Globus pallidus (tissue), 1 donor: Measurements from ENCODE around the gene RAB17.
A peak's percentile ranks its signal among the peaks of the same experiment; 100 is the strongest.
"Not testable (repeated sequence)": the region's sequence is repeated elsewhere in the genome, so short reads cannot be mapped to it uniquely, and the experiment has no call there.

ENCODE experiments used
- DNase-seq: peaks from one replicate; pipeline ENCODE4 v3.0.0-alpha.2; 2015; ENCODE audit warnings: low spot score

The RAB17 gene

GRCh38 chr2:237599465-237600110 lies 9.1 kb upstream of the RAB17 start:
- DNase-seq, result no peak

DNA sequence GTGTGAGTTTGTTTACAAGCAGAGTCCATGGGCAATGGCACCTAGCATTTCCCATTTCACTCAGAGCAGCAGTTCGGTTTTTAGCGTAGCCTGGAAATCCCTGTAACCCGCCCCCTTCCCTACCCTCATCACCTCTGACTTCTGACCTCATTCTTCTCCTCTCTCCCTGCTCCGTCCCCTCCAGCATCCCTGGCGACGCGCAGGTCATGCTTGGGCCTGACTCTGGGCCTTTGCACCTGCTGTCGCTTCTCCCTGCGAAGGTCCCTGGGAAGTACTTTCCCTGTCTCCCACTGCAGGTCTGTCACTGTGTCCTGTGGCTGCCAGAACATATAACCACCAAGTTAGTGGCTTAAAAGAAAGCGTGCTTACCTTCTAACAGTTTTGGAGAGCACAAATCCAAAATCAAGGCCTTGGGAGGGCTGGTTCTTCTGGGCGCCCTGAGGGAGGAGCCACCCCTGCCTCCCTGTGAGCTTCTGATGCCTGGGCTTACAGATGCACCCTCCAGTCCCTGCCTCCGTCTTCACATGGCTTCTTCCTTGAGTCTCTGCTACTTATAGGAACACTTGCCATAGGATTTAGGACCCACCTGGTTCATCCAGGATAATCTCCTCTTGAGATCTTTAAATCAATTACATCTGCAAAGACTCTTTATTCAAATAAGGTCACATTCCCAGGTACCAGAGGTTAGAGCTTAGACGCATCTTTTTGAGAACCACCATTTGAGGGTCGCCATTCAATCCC lies 8.1 kb upstream of the RAB17 start:
- no peak for DNase-seq

DNA sequence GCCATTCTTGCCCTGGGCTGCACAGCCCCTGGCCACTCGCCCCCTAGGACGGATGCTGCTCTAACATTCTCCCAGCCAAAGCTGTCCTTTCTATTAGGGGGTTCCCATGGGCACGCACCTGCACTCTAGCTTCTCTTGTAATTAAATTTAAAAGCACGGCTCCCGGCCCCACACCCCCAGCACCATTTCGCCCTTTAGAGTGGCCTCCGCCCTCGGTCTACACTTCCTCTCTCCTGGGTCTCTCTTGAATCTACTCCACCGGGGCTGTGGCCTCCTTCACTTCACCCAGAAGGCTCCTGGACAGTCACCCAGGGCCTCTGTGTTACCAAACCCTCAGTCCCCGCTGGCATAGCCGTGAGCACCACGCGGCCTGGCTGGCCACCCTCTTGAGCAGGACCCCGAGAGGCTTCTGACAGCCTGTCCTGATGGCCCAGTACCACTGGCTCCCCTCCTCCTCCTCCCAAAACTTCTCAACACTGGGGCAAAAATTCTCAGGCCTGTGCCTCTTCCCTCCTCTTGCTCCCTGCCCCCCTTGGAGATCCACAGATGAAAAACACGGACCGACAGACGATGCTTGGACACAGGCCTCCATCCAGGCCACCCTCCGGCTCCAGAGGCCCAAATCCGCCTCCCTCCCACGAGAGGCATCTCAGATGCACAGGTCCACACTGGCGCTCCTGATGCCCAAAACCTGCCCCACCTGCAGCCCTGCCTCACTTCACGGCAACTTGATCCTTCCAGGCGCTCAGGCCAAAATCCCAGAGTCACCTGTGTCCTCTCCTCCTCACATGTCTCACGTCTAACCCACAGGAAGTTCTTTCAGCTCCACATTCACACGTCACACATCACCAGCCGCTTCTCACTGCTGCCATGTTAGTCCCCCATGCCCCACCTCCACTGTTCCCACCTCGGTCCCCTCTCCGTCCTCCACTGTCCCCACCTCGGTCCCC lies 6.9 kb upstream of the RAB17 start:
- DNase-seq, result no peak

- DNase-seq, result no peak
These were observed 6.1 kb upstream of the RAB17 start for GRCh38 chr2:237596520-237597195.

DNA sequence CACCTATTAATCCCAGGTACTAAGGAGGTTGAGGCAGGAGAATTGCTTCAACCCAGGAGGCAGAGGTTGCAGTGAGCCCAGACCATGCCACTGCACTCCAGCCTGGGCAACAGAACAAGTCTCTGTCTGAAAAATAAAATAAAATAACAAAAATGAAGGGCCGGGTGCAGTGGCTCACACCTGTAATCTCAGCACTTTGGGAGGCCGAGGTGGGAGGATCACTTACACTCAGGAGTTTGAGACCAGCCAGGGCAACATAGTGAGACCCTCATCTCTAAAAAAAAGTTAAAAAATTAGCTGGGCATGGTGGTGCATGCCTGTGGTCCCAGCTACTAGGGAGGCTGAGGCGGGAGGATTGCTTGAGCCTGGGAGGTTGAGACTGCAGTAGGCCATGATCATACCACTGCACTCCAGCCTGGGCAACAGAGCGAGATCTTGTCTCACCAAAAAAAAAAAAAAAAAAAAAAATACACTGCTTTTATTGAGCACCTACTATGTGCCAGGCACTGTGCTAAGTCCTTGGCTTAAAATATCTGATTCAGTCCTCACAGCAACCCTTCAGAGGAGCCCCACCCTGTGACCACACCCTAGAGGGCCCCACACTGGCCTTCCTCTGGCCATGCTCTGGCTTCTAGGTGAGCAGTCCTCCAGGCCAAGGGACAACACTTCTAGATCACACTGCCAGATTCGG lies 5.4 kb upstream of the RAB17 start:
- DNase-seq, result not testable (repeated sequence)

- DNase-seq, result no peak
These were observed 4.0 kb upstream of the RAB17 start for GRCh38 chr2:237594514-237594871.

DNA sequence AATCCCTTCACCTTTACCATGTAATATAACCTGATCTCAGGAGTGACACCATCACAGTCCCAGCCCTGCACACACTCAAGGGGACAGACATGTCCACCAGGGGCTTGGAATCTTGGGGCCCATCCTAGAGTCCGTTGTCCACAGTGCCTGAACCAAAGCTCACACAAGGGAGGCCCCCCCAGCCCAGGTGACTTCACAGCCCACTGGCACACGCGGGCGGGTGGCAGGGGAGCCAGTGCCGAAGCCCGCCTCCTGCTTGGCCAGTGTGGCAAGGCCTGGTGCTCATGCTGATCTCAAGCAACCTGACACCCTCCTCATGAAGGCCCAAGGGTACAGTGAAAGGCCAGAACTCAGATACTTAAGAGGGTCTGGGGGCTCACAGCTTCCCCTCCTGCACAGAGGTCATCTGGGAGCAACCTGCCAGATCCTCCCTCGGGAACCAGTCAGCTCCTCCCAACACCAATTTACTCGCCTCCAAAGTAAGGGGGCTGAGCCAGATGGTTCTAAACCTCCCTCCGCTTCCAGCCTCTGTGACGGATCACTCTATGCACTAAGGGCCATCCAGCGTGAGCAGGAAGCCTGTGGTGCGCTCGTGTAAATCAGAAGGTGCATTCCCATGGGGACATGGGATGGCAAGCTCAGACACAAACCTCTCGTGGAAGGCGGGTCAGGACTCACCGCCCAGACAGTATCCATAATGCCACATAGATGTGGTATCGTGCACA lies 3.2 kb upstream of the RAB17 start:
- no peak for DNase-seq

DNA sequence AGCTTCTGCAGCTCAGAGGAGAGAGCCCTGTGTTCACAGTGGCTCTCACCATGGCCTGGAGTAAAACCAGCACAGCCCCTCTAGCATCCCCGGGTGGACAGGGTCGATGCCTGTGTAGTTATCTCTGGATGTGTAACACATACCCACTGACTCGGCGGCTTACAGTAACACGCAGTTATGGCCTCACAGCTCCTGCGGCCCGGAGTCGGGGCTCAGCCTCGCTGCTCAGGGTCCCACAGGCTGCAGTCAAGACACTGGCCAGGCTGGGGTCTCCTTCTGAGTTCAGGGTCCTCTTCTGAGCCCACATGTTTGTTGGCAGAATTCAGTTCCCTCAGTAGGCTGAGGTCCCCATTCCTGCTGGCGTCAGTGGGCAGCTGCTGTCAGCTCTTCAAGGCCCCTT lies 2.5 kb upstream of the RAB17 start:
- no peak for DNase-seq

GRCh38 chr2:237592425-237592980 lies 2.0 kb upstream of the RAB17 start:
- DNase-seq, result no peak

- DNase-seq, result no peak
These were observed 777 bp upstream of the RAB17 start for GRCh38 chr2:237591141-237591881.

DNA sequence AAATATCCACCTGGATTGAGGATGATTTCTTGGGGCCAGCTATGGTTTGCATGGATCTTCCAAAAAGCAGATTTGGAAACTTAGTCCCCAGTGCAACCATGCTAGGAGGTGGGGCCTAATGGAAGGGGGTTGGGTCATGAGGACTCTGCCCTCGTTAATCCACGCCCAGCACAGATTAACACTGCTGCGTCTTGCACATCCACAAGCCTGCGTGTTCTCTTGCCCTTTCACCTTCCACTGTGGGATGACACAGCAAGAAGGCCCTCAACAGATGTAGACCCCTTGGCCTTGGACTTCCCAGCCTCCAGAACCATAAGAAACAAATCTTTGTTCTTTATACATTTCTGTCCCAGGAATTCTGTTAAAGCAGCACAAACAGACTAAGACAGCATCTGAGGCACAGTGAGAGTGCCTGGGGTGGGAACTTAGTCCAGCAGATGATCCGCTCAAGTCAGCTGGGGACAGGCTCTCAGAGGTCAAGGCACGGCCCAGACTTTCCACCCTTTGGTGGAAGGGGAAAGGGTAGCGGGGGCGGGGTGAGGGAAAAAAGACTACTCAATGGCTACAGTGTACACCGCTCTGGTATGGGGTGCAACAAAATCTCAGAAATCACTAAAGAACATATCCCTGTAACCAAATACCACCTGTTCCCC lies 2.4 kb downstream of the RAB17 start:
- no peak for DNase-seq

DNA sequence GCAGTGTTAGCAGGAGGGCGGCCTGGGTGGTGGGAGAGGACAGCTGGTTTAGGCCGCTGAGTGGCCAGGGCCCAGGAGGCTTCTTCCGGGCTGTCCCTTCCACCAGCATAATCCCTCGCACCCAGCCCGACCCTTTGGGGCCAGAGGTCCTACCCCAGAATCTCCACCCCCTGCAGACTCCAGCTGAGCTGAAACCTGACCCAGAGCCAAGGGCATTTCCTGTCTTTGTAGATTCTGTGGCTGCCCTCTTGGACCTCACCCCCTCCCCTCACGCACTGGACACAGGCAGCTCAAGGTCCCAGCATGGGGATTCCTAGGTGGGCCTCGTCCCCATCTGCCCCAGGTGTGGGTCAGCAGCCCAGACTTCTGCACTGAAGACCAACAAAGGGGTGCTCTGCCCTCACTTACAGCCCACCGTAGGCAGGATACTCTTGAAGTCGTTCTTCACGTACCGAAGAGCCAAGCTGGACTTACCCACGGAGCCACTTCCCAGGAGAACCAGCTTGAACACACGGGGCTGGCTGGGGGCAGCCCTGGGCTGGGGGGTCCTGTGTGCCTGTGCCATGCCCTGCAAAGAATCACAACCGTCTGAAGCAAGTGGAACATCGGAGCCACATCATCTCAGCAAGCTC lies 4.8 kb downstream of the RAB17 start:
- DNase-seq, result no peak

DNA sequence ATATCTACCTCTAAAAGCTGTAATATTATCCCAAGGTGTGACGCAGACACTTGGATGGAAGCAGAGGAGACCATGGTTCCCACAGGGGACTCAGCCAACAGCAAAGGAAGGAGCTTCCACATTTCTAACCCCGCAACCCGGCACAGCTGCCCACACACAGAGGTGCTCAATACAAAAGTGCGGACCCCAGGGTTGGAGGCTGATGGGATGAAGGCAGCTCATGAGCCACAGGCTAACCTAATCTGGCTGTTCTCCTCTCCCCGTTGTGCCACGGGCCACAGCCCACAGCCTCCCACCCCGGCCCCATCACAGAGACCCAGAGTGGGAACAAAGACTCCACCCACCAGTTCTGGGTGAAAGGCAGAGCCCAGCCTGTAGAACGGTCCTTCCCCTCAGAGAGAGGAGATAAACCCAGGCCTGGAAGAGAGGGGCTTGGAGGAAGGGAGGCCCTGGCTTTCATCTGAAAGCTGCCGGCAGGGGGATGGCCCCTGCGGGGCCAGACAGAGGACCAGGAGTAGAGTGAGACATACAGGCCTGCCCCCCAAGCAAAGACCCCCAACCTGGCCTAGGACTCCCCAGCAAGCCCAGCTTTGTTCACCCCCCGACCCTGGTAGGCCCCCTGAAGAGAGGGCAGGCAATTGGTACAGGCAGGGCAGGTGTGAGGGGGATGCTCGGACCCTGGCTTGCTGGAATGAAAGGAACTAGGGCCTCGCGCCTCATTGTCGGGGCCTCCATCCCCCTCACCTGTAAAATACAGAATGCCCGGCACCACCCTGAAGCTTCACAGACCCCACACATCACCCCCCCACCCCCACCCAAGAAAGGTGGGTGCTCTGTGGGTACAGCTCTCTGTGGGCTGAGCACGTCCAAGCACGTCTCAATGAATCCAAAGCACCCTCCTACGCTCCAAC lies 6.9 kb downstream of the RAB17 start:
- DNase-seq, result no peak

DNA sequence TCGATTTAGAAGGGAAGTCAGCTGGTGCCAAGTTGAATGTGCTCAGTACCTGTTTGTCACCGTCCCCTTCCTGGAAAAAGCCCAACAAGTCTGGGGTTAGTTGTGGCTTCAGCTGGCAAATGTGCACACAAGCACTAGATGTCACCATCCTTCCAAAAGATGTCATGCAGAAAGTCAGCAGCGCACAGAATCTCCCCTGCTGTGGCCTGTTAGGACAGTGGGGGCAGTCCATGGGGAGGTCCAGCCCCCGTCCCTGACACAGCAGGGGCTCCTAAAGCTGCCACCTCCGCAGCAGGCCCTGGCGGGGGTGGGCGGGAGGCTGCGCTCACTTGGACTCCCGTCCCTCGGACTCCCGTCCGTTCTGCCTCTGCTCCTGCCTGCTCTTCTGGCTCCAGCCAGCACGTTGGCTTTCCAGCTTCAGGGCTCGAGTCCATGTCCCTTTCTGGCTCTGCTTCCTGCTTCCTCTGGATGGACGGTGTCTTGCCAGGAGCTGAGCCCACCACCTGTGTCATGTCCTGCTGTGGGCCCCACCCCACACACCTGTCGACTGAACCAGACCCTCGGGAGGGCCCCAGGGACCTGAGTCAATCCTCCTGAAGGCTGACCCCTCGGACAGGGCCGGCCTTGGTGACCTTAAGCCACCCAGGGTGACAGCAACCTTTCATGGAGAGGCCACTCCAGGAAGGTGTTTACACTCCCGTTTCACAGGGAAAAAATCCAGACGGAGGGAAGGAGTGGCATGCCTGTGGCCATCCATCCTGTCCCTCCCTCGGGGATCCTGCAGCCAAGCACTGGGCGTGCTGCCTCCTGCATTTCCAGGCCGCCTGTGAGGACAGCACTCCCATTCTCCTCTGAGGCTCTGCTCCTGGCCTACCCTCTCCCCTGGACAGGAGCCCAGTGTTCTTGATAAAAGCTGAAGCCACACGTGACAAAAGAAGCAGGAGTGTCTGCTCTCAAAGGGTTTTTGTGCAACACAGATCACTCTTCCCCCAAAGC lies 8.5 kb downstream of the RAB17 start:
- peak; percentile 44 for DNase-seq

GRCh38 chr2:237581326-237581725 lies 9.2 kb downstream of the RAB17 start:
- DNase-seq, result no peak
